ENCODE measurements around the gene RAB38. TPM values are rescaled to one million over a fixed set of nuclear protein-coding genes. Genes with fewer than 3 reads are reported as not detected.

RAB38 gene
- 11.5 TPM for polyA plus RNA-seq (2013, experiment 1 of 2)
- polyA plus RNA-seq (2013, experiment 2 of 2) = 15.9 TPM

DNA sequence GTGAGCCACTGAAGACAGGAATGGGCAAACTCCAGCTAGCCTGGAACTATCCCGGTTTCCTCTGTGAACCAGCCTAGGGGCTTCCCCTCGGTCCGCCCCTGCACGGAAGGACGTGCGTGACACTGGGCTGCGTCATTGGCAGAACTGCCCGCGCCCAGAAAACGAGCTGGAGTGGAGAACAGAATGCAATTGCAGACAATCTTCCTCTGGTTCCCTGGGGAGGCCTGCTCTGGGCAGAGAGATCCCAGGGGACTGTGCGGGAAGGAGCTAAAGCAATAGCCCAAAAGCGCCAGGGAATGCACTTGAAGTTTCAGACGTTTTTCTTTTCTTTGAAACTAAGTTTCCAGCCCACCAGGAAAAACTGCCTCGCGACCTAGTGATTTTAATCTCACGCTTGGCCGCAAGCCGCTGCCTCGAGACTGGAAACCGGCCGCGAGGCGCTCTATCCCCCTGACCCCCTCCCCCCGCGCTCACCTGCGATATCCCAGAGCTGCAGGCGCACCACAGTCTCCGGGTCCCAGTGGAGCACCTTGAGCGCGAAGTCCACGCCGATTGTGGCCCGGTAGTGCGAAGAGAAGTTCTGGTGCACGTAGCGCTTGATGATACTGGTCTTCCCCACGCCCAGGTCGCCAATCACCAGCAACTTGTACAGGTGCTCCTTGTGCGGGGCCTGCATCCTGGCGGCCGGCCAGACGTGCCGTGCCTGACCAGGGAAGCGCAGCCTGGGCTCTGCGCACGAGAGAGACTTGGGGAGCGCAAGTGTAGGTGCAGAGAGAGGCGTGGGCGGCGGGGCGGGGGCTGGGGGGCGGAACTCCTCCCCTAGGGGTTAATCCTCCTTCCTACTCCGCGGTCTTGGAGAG lies at the start of gene RAB38:
TSS of gene RAB38 (minus strand) at position 735 of the 860 bp plus-strand sequence. CDS start at position 676, 59 bp downstream.
- Histone ChIP-seq H3K27ac (ENCODE audit: low read depth, low read length) (peak within 1 kb of the TSS; percentile 32; the same call in 1 of the 2 replicates), H3K9me3 (ENCODE audit: insufficient read depth, low read depth, low read length) (no peaks in the 10 kb centered on the region), H3K9ac (ENCODE audit: low read depth, low read length) (peak within 1 kb of the TSS; percentile 73), H3K4me3 (ENCODE audit: low read length) (peak within 1 kb of the TSS; percentile 71), H3K4me1 (ENCODE audit: insufficient read depth, low read length) (peaks cover 20% of the 10 kb centered on the region), H3K27me3 (ENCODE audit: insufficient read depth, low read length) (peaks cover 8% of the 10 kb centered on the region; the same call in 1 of the 2 replicates), H3K36me3 (ENCODE audit: insufficient read depth, low read length) (no peaks in the 10 kb centered on the region; the same call in 1 of the 2 replicates)
- WGBS = 2% methylated on average over 46 of the region's 54 CpGs

DNA sequence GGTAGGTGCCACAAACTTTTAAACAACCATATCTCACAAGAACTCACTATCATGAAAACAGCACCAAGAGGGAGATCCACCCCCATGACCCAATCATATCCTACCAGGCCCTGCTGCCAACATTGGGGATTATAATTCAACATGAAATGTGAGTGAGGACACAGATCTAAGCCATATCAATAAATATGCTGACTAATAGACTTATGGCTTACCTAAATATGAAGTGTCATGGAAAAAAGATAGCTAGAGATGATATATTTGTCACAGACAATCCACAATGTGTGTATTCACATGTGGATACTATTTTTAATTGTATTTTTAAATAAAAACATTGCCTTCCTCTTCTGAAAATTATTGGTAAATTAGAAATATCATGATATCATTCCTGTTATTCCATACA lies 38.2 kb upstream of the RAB38 start:
- Histone ChIP-seq H3K4me3 (ENCODE audit: low read length) (no peak overlapping the region), H3K9me3 (ENCODE audit: insufficient read depth, low read depth, low read length) (no peaks in the 10 kb centered on the region), H3K27me3 (ENCODE audit: insufficient read depth, low read length) (no peaks in the 10 kb centered on the region), H3K4me1 (ENCODE audit: insufficient read depth, low read length) (no peaks in the 10 kb centered on the region), H3K9ac (ENCODE audit: low read depth, low read length) (no peak overlapping the region), H3K27ac (ENCODE audit: low read depth, low read length) (no peak overlapping the region), H3K36me3 (ENCODE audit: insufficient read depth, low read length) (no peaks in the 10 kb centered on the region)

- Histone ChIP-seq H3K4me1 (ENCODE audit: insufficient read depth, low read length) (no peaks in the 10 kb centered on the region), H3K9ac (ENCODE audit: low read depth, low read length) (no peak overlapping the region), H3K27ac (ENCODE audit: low read depth, low read length) (no peak overlapping the region), H3K36me3 (ENCODE audit: insufficient read depth, low read length) (no peaks in the 10 kb centered on the region), H3K9me3 (ENCODE audit: insufficient read depth, low read depth, low read length) (no peaks in the 10 kb centered on the region), H3K4me3 (ENCODE audit: low read length) (no peak overlapping the region), H3K27me3 (ENCODE audit: insufficient read depth, low read length) (no peaks in the 10 kb centered on the region)
- 73% methylated on average over 1 of the region's 1 CpG for WGBS
Measured at GRCh38 chr11:88212300-88212699, 37.1 kb upstream of the RAB38 start.

DNA sequence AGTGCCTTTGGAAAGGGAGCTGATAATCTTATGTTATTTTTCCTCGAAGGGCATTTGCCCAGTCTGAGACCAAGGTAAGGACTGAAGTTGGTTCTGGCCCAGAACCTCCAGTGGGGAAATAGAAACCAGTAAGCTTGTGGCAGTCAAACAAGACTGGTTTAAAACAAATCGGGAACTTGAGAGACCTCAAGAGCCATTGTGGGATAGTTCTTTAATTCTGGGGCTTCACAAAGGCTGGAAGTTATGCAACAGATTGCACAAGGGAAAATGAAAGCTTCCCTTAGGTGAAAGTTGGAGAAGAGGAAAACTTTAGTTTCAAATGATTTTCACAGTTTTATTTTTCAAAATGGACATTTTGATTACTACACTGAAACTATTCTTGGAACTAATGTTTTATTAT lies 33.5 kb upstream of the RAB38 start:
- H3K9me3 ChIP-seq (ENCODE audit: insufficient read depth, low read depth, low read length) = no peaks in the 10 kb centered on the region
- H3K27ac ChIP-seq (ENCODE audit: low read depth, low read length) = no peak overlapping the region
- H3K27me3 ChIP-seq (ENCODE audit: insufficient read depth, low read length) = no peaks in the 10 kb centered on the region
- H3K36me3 ChIP-seq (ENCODE audit: insufficient read depth, low read length) = no peaks in the 10 kb centered on the region
- H3K9ac ChIP-seq (ENCODE audit: low read depth, low read length) = no peak overlapping the region
- 70% methylated on average over 2 of the region's 2 CpGs for WGBS
- H3K4me3 ChIP-seq (ENCODE audit: low read length) = no peak overlapping the region
- H3K4me1 ChIP-seq (ENCODE audit: insufficient read depth, low read length) = no peaks in the 10 kb centered on the region

DNA sequence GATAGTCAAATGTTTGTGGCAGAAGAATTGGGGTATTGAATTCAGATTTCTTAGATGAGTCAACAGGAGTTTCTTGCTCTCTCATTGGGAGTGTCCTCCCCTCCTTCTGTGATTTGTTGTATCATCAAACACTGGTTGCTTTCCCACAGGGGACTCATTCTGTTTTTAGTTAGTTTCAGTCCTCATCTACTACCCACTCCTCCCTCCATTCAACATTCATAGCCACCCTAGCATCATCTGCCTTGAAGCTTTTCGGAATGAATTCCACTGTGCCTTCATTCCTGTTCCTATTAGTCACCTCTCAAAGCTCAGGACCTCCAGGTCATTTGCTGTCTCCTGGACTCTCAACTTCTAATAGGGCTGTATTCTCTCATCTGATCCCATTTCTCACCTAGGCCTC lies 31.5 kb upstream of the RAB38 start:
- no peak overlapping the region for H3K9ac ChIP-seq (ENCODE audit: low read depth, low read length)
- no peak overlapping the region for H3K27ac ChIP-seq (ENCODE audit: low read depth, low read length)
- no peaks in the 10 kb centered on the region for H3K36me3 ChIP-seq (ENCODE audit: insufficient read depth, low read length)
- no peaks in the 10 kb centered on the region for H3K27me3 ChIP-seq (ENCODE audit: insufficient read depth, low read length)
- no peak overlapping the region for H3K4me3 ChIP-seq (ENCODE audit: low read length)
- H3K9me3 ChIP-seq (ENCODE audit: insufficient read depth, low read depth, low read length) = no peaks in the 10 kb centered on the region
- WGBS = 0% methylated on average over 1 of the region's 1 CpG
- no peaks in the 10 kb centered on the region for H3K4me1 ChIP-seq (ENCODE audit: insufficient read depth, low read length)

DNA sequence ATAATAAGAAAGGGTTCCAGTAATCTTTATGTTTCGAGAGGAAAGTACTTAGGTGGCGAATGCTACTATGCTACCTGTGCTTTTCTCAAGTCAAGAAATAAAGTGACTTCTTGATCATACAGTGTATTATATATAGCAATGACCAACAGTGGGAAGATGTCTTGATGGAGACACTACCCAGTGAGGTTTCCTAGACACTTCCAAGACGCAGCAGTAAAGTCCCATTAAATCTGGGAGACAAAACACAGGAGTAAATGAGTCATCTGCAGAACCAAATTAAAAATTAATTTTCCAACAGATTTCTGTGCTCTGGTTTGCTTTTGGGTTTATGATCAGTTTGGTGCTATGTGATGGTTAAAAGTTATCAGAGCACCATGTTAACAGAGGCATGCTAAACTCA lies 29.1 kb upstream of the RAB38 start:
- no peaks in the 10 kb centered on the region for H3K27me3 ChIP-seq (ENCODE audit: insufficient read depth, low read length)
- no peak overlapping the region for H3K9ac ChIP-seq (ENCODE audit: low read depth, low read length)
- no peak overlapping the region for H3K27ac ChIP-seq (ENCODE audit: low read depth, low read length)
- no peaks in the 10 kb centered on the region for H3K36me3 ChIP-seq (ENCODE audit: insufficient read depth, low read length)
- 96% methylated on average over 3 of the region's 3 CpGs for WGBS
- H3K9me3 ChIP-seq (ENCODE audit: insufficient read depth, low read depth, low read length) = no peaks in the 10 kb centered on the region
- H3K4me3 ChIP-seq (ENCODE audit: low read length) = no peak overlapping the region
- no peaks in the 10 kb centered on the region for H3K4me1 ChIP-seq (ENCODE audit: insufficient read depth, low read length)

DNA sequence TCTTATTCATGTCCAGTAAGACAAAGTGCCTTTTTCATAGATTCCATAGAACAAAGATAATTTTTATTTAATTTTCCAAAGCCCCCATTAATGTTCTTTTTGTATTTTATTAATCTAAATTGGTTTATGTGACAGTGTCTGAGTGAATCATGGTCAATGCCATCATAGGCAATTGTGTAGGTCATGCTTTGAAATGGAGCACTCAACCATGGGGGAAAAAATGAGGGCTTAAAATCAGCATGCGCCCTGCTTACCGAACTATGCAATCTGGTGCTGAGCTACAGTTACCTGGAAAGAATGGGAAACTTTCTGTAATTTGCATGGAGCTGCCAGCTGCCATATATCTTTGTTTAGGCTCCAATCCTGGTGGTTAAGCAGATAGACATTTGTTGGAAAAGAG lies 28.4 kb upstream of the RAB38 start:
- no peak overlapping the region for H3K9ac ChIP-seq (ENCODE audit: low read depth, low read length)
- H3K36me3 ChIP-seq (ENCODE audit: insufficient read depth, low read length) = no peaks in the 10 kb centered on the region
- H3K4me3 ChIP-seq (ENCODE audit: low read length) = no peak overlapping the region
- no peak overlapping the region for H3K27ac ChIP-seq (ENCODE audit: low read depth, low read length)
- H3K4me1 ChIP-seq (ENCODE audit: insufficient read depth, low read length) = no peaks in the 10 kb centered on the region
- 96% methylated on average over 2 of the region's 2 CpGs for WGBS
- no peaks in the 10 kb centered on the region for H3K9me3 ChIP-seq (ENCODE audit: insufficient read depth, low read depth, low read length)
- no peaks in the 10 kb centered on the region for H3K27me3 ChIP-seq (ENCODE audit: insufficient read depth, low read length)

DNA sequence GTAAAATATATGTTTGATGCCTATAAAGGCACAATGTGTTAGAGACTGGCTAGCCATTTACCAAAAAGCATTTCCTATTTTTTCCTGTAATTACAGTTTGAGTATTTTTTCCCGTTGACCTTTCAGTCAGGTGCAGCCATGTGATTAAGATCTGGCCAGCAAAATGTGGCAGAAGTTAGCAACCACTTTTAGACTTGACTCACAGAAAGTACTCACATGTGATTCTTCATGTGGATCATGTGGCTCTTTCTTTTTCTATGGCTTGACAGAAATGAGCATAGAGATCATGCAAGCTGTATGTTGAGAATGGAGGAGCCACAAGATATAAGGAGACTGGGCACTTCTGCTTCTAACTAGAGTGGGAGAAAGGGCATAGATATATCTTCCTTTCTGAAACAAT lies 27.3 kb upstream of the RAB38 start:
- no peak overlapping the region for H3K4me3 ChIP-seq (ENCODE audit: low read length)
- 92% methylated on average over 1 of the region's 1 CpG for WGBS
- no peaks in the 10 kb centered on the region for H3K9me3 ChIP-seq (ENCODE audit: insufficient read depth, low read depth, low read length)
- no peaks in the 10 kb centered on the region for H3K36me3 ChIP-seq (ENCODE audit: insufficient read depth, low read length)
- H3K27ac ChIP-seq (ENCODE audit: low read depth, low read length) = no peak overlapping the region
- H3K4me1 ChIP-seq (ENCODE audit: insufficient read depth, low read length) = no peaks in the 10 kb centered on the region
- no peak overlapping the region for H3K9ac ChIP-seq (ENCODE audit: low read depth, low read length)
- H3K27me3 ChIP-seq (ENCODE audit: insufficient read depth, low read length) = no peaks in the 10 kb centered on the region

DNA sequence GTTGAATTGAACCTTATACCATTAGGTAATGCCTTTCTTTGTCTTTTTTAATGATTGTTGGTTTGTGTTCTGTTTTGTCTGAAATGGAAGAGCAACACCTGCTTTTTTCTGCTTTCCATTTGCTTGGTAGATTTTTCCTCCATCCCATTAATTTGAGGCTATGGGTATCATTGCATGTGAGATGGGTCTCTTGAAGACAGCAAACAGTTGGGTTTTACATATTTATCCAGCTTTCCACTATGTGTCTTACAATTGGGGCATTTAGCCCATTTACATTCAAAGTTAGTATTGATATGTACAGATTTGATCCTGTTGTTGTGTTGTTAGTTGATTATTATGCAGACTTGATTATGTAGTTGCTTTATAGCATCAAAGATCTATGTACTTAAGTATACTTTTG lies 21.1 kb upstream of the RAB38 start:
- H3K4me1 ChIP-seq (ENCODE audit: insufficient read depth, low read length) = no peaks in the 10 kb centered on the region

GRCh38 chr11:88195908-88196307 lies 20.7 kb upstream of the RAB38 start:
- Histone ChIP-seq H3K4me3 (ENCODE audit: low read length) (no peak overlapping the region), H3K27ac (ENCODE audit: low read depth, low read length) (no peak overlapping the region), H3K9ac (ENCODE audit: low read depth, low read length) (no peak overlapping the region), H3K4me1 (ENCODE audit: insufficient read depth, low read length) (no peaks in the 10 kb centered on the region), H3K27me3 (ENCODE audit: insufficient read depth, low read length) (no peaks in the 10 kb centered on the region), H3K36me3 (ENCODE audit: insufficient read depth, low read length) (no peaks in the 10 kb centered on the region), H3K9me3 (ENCODE audit: insufficient read depth, low read depth, low read length) (0 out of 2 replicates have a peak, but pooled peaks cover 4% of the 10 kb centered on the region)

More for the DNA sequence above, 21.1 kb upstream of the RAB38 start:
- 0 out of 2 replicates have a peak, but pooled peaks cover 4% of the 10 kb centered on the region for H3K9me3 ChIP-seq (ENCODE audit: insufficient read depth, low read depth, low read length)
- H3K36me3 ChIP-seq (ENCODE audit: insufficient read depth, low read length) = no peaks in the 10 kb centered on the region
- H3K27ac ChIP-seq (ENCODE audit: low read depth, low read length) = no peak overlapping the region
- H3K9ac ChIP-seq (ENCODE audit: low read depth, low read length) = no peak overlapping the region
- H3K4me3 ChIP-seq (ENCODE audit: low read length) = no peak overlapping the region
- H3K27me3 ChIP-seq (ENCODE audit: insufficient read depth, low read length) = no peaks in the 10 kb centered on the region

- no peak overlapping the region for H3K27ac ChIP-seq (ENCODE audit: low read depth, low read length)
- no peaks in the 10 kb centered on the region for H3K27me3 ChIP-seq (ENCODE audit: insufficient read depth, low read length)
- H3K4me3 ChIP-seq (ENCODE audit: low read length) = no peak overlapping the region
- no peaks in the 10 kb centered on the region for H3K4me1 ChIP-seq (ENCODE audit: insufficient read depth, low read length)
- H3K9me3 ChIP-seq (ENCODE audit: insufficient read depth, low read depth, low read length) = 0 out of 2 replicates have a peak, but pooled peaks cover 4% of the 10 kb centered on the region
- H3K36me3 ChIP-seq (ENCODE audit: insufficient read depth, low read length) = no peaks in the 10 kb centered on the region
- WGBS = 0% methylated on average over 1 of the region's 1 CpG
- no peak overlapping the region for H3K9ac ChIP-seq (ENCODE audit: low read depth, low read length)
Measured at GRCh38 chr11:88194990-88195389, 19.7 kb upstream of the RAB38 start.

All from HUES64 (cell line).